HG03103 (cell line): ENCODE results near the gene PIK3C2A.

ENCODE experiments used
- ATAC-seq: cut with Tn5 transposase; IDR thresholded peaks from one replicate; pipeline ENCODE4 v1.9.1; 2021; ENCODE audit warnings: low read depth; ENCODE audit not compliant: unreplicated experiment

Gene PIK3C2A

DNA sequence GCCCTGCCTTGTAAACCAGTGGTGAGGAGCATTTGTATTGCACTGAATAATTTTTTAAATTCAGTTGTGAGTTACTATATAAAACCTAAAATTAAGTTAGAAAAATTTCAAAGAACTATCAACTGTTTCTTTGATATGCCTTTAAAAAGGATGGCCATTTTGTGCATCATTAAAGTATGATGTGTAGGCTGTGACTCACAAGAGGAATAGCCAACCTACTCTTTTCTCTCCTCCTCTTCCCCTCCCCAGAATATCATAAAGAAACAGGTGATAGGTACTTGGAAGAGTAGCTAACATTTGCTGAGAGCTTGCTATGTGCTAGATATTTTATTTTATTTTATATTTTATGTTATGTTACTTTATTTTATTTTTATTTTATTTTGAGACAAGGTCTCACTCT is 10.6 kb upstream of the PIK3C2A start:
- ATAC-seq, result no peak

DNA sequence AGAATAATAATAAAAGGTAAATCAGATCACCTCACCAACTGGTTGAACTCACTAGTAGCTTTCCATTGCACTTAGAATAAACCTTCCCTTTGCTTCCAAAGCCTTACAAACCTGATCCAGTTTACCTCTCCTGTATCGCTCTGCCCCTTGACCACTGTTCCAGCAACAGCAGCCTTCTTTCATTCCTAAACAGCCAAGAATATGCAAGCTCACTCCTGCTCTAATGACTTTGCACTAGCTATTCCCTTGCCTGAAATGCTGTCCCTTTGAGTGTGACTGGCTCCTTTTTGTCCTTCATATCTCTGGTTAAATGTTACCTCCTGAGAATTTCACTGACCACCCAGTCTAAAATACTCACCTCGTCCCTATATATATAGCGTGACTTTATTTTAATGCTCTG is 9.6 kb upstream of the PIK3C2A start:
- no peak for ATAC-seq

- ATAC-seq, result no peak
Measured at GRCh38 chr11:17214338-17214737, 6.6 kb upstream of the PIK3C2A start.

DNA sequence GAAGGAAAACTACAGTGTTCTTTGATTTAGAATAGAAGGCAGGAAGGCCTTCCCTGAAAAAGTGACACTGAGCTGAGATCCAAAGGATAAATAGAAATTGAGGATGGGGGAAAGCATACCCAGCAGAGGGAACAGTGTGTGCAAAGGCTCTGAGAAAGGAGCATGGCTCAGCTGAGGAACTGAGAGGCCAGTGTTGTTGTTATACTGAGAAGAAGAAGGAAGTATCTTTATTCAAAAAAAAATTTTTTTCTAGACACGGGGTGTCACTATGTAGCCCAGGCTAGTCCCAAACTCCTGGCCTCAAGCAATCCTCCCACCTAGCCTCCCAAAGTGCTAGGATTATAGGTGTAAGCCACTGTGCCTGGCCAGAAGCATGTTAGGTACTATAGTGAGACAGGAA is 3.5 kb upstream of the PIK3C2A start:
- ATAC-seq, result no peak

- no peak for ATAC-seq
Measured at GRCh38 chr11:17209939-17210245, 2.1 kb upstream of the PIK3C2A start.

- ATAC-seq, result peak; percentile 33
Measured at GRCh38 chr11:17208257-17208999, 642 bp upstream of the PIK3C2A start.

- ATAC-seq, result no peak
Measured at GRCh38 chr11:17206463-17206862, 1.3 kb downstream of the PIK3C2A start.

DNA sequence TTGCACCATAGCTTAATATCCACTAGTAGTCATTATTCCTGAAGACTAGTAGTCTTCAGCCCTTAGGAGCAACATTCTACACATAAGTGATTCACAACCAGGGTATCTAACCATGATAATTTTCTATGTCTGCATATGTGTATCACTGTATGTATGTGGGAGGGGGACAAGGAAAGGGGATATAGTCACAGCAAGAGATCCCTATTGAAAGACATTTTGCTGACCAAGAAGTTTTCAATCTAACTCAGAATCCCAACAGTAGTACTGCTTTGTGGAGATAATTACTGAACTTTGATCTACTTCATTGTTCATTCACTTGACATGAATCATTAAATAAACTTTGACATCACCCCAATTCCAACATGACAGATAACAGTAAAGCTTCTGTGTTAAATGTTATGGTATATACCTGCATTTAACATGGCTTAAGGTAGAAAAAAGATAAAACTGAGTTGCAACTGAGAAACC is 10.3 kb downstream of the PIK3C2A start:
- no peak for ATAC-seq

DNA sequence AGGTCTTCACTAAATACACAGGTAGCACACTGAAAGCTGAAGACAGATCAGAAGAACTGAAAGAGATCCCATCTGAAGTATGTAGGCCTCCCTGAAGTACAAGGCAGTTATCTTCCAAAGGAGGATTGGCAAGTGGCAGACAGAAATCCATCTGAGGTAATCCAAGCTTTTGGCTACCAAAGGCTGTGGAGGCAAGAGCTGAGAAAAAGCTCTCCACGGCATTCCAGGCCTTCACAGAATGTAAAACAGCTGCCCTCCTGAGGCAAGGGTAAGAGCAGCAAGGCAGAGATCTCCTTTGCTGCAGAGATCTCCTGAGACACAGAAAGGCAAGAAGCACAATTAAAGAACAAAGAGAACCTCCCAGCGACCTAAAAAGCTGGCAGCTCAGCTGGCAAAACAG is 19.1 kb downstream of the PIK3C2A start:
- ATAC-seq, result no peak

DNA sequence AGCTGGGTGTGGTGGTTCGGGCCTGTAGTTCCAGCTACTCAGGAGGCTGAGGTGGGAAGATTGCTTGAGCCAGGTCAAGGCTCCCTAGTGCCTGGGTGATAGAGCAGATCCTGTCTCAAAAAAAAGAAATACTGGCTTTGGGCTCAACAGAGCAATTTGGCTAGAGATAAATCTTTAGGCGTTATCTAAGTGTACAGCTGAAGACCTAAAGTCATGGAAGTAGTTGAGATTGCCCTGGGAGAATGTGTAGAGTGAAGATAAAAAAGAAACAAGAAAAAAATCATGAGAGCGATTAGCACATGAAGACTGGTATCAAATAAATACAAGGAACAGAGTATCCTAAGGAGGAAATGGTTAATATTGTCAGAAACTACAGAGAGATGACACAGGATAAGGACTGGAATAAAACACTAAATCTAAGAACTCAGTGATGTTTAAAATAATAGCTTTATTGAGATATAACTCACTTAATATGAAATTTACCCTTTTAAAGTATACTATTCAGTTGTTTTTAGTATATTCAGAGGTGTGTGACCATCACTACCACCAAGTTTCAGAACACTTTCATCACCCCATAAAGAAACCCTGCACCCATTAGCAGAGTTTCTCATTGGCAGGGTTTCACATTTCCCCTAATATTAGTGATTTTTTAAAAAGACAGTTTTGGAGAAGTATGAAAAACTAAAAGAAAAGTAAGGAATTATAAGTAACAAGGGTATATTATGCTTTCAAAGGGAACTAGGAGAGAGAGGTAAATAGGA is 20.7 kb downstream of the PIK3C2A start:
- no peak for ATAC-seq

DNA sequence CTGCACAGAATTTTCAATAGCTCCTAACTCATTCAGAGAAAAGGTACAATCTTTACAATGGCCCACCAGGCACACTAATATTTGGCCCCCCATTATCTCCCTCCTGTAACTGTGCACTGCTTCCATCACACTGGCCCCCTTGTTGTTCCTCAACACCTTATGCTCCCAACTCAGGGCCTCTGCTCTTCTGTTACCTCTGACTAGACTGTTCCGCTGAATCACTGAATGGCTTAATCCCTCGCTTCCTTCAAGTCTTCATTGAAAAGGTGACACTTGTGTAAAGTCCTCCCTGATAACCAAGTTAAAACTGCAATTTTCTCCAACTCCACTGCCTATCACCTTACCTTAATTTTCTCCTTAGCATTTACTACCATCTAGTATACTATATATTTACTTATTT is 21.8 kb downstream of the PIK3C2A start:
- ATAC-seq, result no peak

DNA sequence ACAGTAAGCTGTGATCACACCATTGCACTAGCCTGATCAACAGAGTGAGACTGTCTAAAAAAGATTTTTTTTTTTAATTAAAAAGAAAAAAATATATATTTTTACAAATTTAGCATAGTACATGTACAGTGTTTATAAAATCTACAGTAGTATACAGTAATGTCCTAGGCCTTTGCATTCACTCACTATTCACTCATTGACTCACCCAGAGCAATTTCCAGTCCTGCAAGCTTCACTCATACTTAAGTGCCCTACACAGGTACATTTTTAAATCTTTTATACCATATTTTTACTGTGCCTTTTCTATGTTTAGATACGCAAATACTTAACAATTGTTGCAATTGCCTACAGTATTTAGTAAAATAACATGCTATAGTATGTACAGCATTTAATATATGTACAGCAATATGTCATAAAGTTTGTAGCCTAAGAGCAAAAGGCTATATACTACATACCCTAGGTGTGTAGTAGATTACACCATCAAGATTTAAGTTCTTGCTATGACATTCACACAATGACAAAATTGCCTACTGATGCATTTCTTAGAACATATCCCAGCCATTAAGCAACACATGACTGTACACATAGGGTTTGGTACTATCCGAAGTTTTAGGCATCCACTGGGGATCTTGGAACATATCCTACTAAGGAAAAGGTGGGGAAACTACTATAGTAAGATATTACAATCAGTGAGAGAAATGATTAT is 22.8 kb downstream of the PIK3C2A start:
- ATAC-seq, result no peak

- no peak for ATAC-seq
Measured at GRCh38 chr11:17183836-17184235, 23.9 kb downstream of the PIK3C2A start.

DNA sequence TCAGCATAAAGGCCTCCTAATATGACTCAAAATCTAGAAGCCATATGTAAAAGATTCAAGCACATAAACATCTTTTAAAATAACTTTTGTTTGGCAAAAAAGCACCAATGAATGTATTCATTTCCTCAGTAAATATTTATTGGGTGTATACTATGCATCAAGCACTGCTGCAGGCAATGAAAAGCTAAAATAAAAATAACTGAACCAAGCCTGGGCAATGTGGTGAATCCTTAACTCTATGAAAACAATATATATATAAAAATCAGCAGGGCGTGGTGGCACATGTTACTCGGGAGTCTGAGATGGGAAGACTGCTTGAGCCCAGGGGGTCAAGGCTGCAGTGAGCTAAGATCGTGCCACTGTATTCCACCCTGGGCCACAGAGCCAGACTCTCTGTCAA is 27.8 kb downstream of the PIK3C2A start:
- ATAC-seq, result no peak

DNA sequence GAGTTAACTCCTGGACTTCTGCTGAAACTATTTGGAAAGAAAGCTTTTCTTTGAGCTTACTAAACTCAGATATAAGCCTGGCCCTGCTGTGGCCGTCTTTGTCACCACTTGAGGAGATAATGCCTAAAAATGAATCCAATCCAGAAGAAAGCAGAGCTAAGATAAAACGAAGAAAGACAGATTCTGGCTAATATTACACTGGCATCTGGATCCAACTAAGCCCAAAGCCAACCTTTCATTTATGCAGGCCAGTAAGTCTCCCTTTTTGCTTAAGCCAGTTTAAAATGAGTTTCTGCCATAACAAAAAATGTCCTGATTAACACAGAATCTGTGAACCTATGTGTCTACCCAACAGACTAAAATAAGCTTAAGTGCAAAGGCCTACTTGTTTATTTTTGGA is 34.5 kb downstream of the PIK3C2A start:
- ATAC-seq, result no peak

DNA sequence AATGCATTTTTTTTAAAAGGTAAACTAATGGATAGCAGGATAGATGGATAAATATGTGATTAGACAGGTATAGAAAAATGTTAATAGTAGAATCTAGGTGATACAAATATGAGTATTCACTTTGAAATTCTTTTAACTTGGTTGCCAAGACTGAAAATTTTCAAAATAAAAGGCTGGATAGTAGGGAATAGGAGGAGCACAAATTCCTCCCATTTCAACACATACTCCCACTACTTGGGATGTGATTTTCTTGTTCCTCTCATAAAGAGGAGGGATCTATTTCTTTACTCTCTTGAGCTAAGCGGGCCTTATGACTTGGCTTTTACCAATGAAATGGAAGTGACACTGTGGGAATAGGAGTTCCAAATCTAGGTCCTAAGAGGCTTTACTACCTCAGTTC is 35.9 kb downstream of the PIK3C2A start:
- no peak for ATAC-seq

GRCh38 chr11:17171343-17171742 is 36.4 kb downstream of the PIK3C2A start:
- ATAC-seq, result no peak

- no peak for ATAC-seq
Measured at GRCh38 chr11:17169876-17170275, 37.9 kb downstream of the PIK3C2A start.

DNA sequence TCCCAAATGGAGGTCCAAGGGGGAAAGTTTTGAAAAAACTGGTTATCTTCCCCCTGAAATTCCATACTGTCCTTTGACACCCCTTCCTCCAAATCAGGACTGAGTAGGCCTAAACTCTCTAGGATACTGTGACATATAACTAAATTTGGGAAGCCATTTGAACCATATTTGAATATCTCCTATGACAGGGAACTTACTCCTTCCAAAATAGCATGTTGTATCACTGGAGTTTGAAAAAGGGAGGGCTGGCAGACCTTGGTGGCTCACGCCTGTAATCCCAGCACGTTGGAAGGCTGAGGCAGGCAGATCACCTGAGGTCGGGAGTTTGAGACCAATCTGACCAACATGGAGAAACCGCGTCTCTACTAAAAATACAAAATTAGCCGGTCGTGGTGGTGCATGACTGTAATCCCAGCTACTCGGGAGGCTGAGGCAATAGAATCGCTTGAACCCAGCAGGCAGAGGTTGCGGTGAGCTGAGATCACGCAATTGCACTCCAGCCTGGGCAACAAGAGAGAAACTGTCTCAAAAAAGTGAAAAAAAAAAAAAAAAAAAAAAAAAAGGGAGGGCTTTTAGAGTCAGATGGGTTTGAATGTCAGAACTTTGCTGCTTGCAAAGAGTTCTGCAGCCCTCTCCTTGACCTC is 42.4 kb downstream of the PIK3C2A start:
- ATAC-seq, result no peak

DNA sequence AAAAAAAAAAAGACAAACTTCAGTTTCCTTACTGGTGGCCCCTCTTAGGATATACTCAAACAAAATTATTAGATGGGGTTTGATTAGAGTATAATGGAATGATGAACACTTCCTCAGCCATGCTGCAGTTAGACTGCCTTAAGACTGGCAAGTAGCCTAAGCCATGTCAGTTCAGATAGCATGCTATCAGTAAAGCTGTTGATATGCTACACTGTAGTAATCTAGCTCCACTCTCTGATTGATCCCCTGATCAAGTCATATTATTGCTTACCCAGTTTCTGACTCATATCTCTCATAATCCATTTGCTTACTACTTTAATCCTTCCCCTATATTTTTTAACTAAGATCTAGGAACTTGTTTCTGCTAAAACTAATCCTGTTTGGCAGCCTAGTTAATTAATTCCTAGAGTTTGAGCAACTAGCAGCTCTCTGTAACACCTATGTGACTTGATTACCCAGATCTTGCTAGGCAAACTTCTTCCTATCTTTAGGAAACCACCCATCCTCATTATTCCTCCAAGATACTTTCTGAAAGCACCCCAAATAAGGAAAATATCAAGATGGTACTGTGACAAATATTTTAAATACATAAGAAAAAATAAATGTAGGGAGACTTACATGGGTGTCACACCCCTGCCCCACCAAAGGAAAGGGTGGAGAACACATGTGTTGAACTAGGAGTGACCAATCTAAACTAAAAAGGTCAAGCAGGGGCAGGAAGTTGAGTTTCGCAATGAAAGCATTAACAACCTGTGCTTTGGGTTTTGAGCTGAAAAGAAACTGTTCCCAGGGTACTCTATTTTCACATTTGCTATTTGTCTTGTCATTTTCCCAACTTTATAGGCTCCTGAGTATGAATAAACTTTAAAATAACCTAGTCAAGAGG is 43.2 kb downstream of the PIK3C2A start:
- no peak for ATAC-seq
